Natural killer cell (primary cell): ENCODE measurements around the gene RBP2. TPM values are rescaled to one million over a fixed set of nuclear protein-coding genes. Genes with fewer than 3 reads are reported as not detected.

Experiments used
- ATAC-seq, 3 donors: fragments of 150-1000 bp in 2 of 3; fragments of 200-7000 bp in 1 of 3; cut with Tn5 transposase; 1 replicate in 1 of 3; 2 replicates in 2 of 3; pipeline ENCODE4 v1.10.0; 2021; ENCODE audit warnings: mild to moderate bottlenecking in 2 of 3, moderate library complexity in 2 of 3
- DNase-seq, 2 donors: peaks; one replicate each; pipeline versions ENCODE4 v3.0.0 to v3.0.0-alpha.2; 2013 to 2021; ENCODE audit warnings: mixed read lengths in 1 of 2
- H3K27ac ChIP-seq: one replicate; pipeline ENCODE4 v1.5.1; 2013; ENCODE audit warnings: mild to moderate bottlenecking, low read length
- H3K27me3 ChIP-seq: one replicate; pipeline ENCODE4 v1.6.1; 2013; ENCODE audit warnings: low read length; ENCODE audit not compliant: control insufficient read depth, insufficient read depth
- H3K36me3 ChIP-seq: one replicate; pipeline ENCODE4 v1.6.1; 2013; ENCODE audit warnings: low read length; ENCODE audit not compliant: control insufficient read depth, insufficient read depth
- H3K4me1 ChIP-seq: one replicate; pipeline ENCODE4 v1.6.1; 2013; ENCODE audit warnings: low read length; ENCODE audit not compliant: control insufficient read depth, insufficient read depth
- H3K4me3 ChIP-seq: one replicate; pipeline ENCODE4 v1.5.1; 2013; ENCODE audit warnings: low read length
- H3K9me3 ChIP-seq: one replicate; pipeline ENCODE4 v1.6.1; 2013; ENCODE audit warnings: low read length; ENCODE audit not compliant: control insufficient read depth, insufficient read depth
- H3K27ac Mint-ChIP-seq, 2 donors: one replicate each; pipeline ENCODE4 v1.8.0; 2022; ENCODE audit warnings: mild to moderate bottlenecking in 2 of 2, mixed read lengths in 2 of 2, moderate library complexity in 1 of 2
- H3K27me3 Mint-ChIP-seq, 2 donors: one replicate each; pipeline ENCODE4 v1.8.0; 2022; ENCODE audit warnings: low read depth in 2 of 2, mixed read lengths in 2 of 2
- H3K36me3 Mint-ChIP-seq: one replicate; pipeline ENCODE4 v1.8.0; 2022; ENCODE audit warnings: mixed read lengths
- H3K4me1 Mint-ChIP-seq, 2 donors: one replicate each; pipeline ENCODE4 v1.8.0; 2022; ENCODE audit warnings: mixed read lengths in 2 of 2
- H3K4me3 Mint-ChIP-seq: one replicate; pipeline ENCODE4 v1.8.0; 2022; ENCODE audit warnings: mild to moderate bottlenecking, moderate library complexity, mixed read lengths
- H3K9me3 Mint-ChIP-seq, 2 donors: one replicate each; pipeline ENCODE4 v1.8.0; 2022; ENCODE audit warnings: mixed read lengths in 2 of 2
- CTCF ChIP-seq: fragments of 200-600 bp; IDR thresholded peaks from one replicate; pipeline ENCODE4 v1.8.0; 2022; ENCODE audit warnings: antibody characterized with exemption
- WGBS: methylation state at CpG from one replicate; pipeline ENCODE4 v1.1.7; 2013; ENCODE audit warnings: missing lambda C conversion rate; ENCODE audit not compliant: insufficient coverage; 5-methylcytosine and 5-hydroxymethylcytosine counted together
- intact Hi-C: fragments of 100-400 bp; cut with micrococcal nuclease; formaldehyde crosslinking; loops from one replicate; pipeline ENCODE4 v1.14.2; 2022
- total RNA-seq, 4 donors: library from RNA; stranded (reverse); fragments of 120-200 nt in 1 of 4; gene quantifications; one replicate each; pipeline versions ENCODE4 v1.2.3 to v1.2.4, GENCODE V29; 2013 to 2022

The RBP2 gene
- total RNA-seq, 3 donors from 2014 or later (not counting 1 experiment from before 2014, with no cell fraction given) = not detected

- no peaks in the 10 kb centered on the region for H3K36me3 Mint-ChIP-seq
- Histone ChIP-seq H3K9me3 (no peaks in the 10 kb centered on the region), H3K36me3 (no peaks in the 10 kb centered on the region), H3K27me3 (no peaks in the 10 kb centered on the region), H3K4me1 (no peaks in the 10 kb centered on the region), H3K4me3 (no peak overlapping the region), H3K27ac (no peak overlapping the region)
- no CpG with 5 or more reads among the region's 1 CpG for WGBS
- H3K27ac Mint-ChIP-seq = no peak overlapping the region
- intact Hi-C loops = no loop called here
- no peaks in the 10 kb centered on the region for H3K9me3 Mint-ChIP-seq
- DNase-seq (no peak), ATAC-seq (no peak)
- no peak for TF ChIP-seq CTCF
- H3K27me3 Mint-ChIP-seq = no peaks in the 10 kb centered on the region
- H3K4me1 Mint-ChIP-seq = no peaks in the 10 kb centered on the region
- no peak overlapping the region for H3K4me3 Mint-ChIP-seq
Measured at GRCh38 chr3:139455206-139455605, 21.1 kb downstream of the RBP2 start.

DNA sequence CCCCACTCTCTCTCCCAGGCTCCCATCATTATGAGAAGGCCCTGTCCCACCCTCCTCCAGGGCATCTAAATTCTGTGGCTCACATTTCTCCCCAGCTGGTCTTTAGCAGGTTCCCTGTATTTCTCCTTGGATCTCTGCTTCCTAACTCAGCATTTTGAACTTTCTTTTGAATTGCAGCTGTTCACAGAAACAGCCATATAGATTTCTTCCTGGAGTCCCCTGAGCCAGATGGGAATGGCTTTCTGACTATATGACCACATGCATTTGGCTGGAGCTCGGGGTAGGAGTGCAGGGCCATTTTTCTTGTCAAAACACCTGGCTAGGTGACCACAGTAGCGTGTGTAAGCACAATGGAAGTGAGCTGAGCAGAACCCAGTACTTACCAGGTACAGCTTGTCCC lies 22.0 kb downstream of the RBP2 start:
- no peak overlapping the region for H3K27ac ChIP-seq
- H3K9me3 Mint-ChIP-seq = no peaks in the 10 kb centered on the region
- H3K4me1 Mint-ChIP-seq = no peaks in the 10 kb centered on the region
- no peaks in the 10 kb centered on the region for H3K36me3 Mint-ChIP-seq
- no peak for DNase-seq
- ATAC-seq = no peak
- H3K4me3 ChIP-seq = no peak overlapping the region
- TF ChIP-seq CTCF = no peak
- WGBS = 73% methylated on average over 2 of the region's 2 CpGs
- H3K27me3 Mint-ChIP-seq = no peaks in the 10 kb centered on the region
- H3K4me3 Mint-ChIP-seq = no peak overlapping the region
- H3K27ac Mint-ChIP-seq = no peak overlapping the region
- intact Hi-C loops = no loop called here
- no peaks in the 10 kb centered on the region for H3K9me3 ChIP-seq
- H3K36me3 ChIP-seq = no peaks in the 10 kb centered on the region
- no peaks in the 10 kb centered on the region for H3K27me3 ChIP-seq
- no peaks in the 10 kb centered on the region for H3K4me1 ChIP-seq

GRCh38 chr3:139450159-139450558 lies 26.2 kb downstream of the RBP2 start:
- no peak overlapping the region for H3K4me3 Mint-ChIP-seq
- H3K27me3 ChIP-seq = no peaks in the 10 kb centered on the region
- no peaks in the 10 kb centered on the region for H3K9me3 Mint-ChIP-seq
- ATAC-seq (no peak), DNase-seq (no peak)
- no peaks in the 10 kb centered on the region for H3K36me3 Mint-ChIP-seq
- H3K27ac Mint-ChIP-seq = no peak overlapping the region
- intact Hi-C loops = no loop called here
- H3K9me3 ChIP-seq = no peaks in the 10 kb centered on the region
- TF ChIP-seq CTCF = no peak
- H3K27me3 Mint-ChIP-seq = no peaks in the 10 kb centered on the region
- H3K27ac ChIP-seq = no peak overlapping the region
- no peaks in the 10 kb centered on the region for H3K36me3 ChIP-seq
- no peak overlapping the region for H3K4me3 ChIP-seq
- no peaks in the 10 kb centered on the region for H3K4me1 ChIP-seq
- no peaks in the 10 kb centered on the region for H3K4me1 Mint-ChIP-seq

- Mint-ChIP-seq H3K4me3 (no peak overlapping the region), H3K27me3 (no peaks in the 10 kb centered on the region), H3K27ac (no peak overlapping the region), H3K9me3 (no peaks in the 10 kb centered on the region), H3K36me3 (no peaks in the 10 kb centered on the region), H3K4me1 (no peaks in the 10 kb centered on the region)
- intact Hi-C loops = no loop called here
- no peak for ATAC-seq
- Histone ChIP-seq H3K4me3 (no peak overlapping the region), H3K27me3 (no peaks in the 10 kb centered on the region), H3K4me1 (no peaks in the 10 kb centered on the region), H3K36me3 (no peaks in the 10 kb centered on the region), H3K9me3 (no peaks in the 10 kb centered on the region), H3K27ac (no peak overlapping the region)
- no peak for DNase-seq
- TF ChIP-seq CTCF = no peak
- 87% methylated on average over 5 of the region's 5 CpGs for WGBS
Measured at GRCh38 chr3:139449566-139449965, 26.8 kb downstream of the RBP2 start.
